ENCODE measurements around the gene VEGFD.
A peak's percentile ranks its signal among the peaks of the same experiment; 100 is the strongest.

VEGFD gene

GRCh38 chrX:15384304-15384703, at the start of gene VEGFD:
Gene VEGFD, minus strand, starts transcription at chrX:15384413. Its CDS starts 467 bp downstream, at chrX:15383946.
- no peak for DNase-seq

- no peak for DNase-seq
These were observed 46.4 kb upstream of the VEGFD start for GRCh38 chrX:15430584-15430983.

GRCh38 chrX:15430076-15430475, 45.9 kb upstream of the VEGFD start:
- no peak for DNase-seq

GRCh38 chrX:15425024-15425423, 40.8 kb upstream of the VEGFD start:
- DNase-seq = no peak

GRCh38 chrX:15418707-15419181, 34.5 kb upstream of the VEGFD start:
- no peak for DNase-seq

GRCh38 chrX:15418041-15418706, 34.0 kb upstream of the VEGFD start:
- no peak for DNase-seq

GRCh38 chrX:15416133-15416993, 32.1 kb upstream of the VEGFD start:
- DNase-seq = peak; percentile 14

GRCh38 chrX:15413101-15413500, 28.9 kb upstream of the VEGFD start:
- no peak for DNase-seq

- no peak for DNase-seq
These were observed 26.7 kb upstream of the VEGFD start for GRCh38 chrX:15410947-15411346.

- DNase-seq = no peak
These were observed 26.2 kb upstream of the VEGFD start for GRCh38 chrX:15410430-15410829.

- no peak for DNase-seq
These were observed 21.6 kb upstream of the VEGFD start for GRCh38 chrX:15405846-15406245.

- peak; percentile 70 for DNase-seq
These were observed 20.3 kb upstream of the VEGFD start for GRCh38 chrX:15404401-15405096.

- no peak for DNase-seq
These were observed 17.2 kb upstream of the VEGFD start for GRCh38 chrX:15401378-15401777.

- DNase-seq = no peak
These were observed 15.8 kb upstream of the VEGFD start for GRCh38 chrX:15399962-15400391.

GRCh38 chrX:15398874-15399273, 14.7 kb upstream of the VEGFD start:
- DNase-seq = no peak

GRCh38 chrX:15395789-15396188, 11.6 kb upstream of the VEGFD start:
- no peak for DNase-seq

- DNase-seq = no peak
These were observed 7.6 kb upstream of the VEGFD start for GRCh38 chrX:15391850-15392249.

- DNase-seq = peak; percentile 32
These were observed 1.4 kb downstream of the VEGFD start for GRCh38 chrX:15382813-15383212.

GRCh38 chrX:15376956-15377355, 7.3 kb downstream of the VEGFD start:
- no peak for DNase-seq

- no peak for DNase-seq
These were observed 10.2 kb downstream of the VEGFD start for GRCh38 chrX:15373976-15374375.

GRCh38 chrX:15366506-15367352, 17.5 kb downstream of the VEGFD start:
- peak; percentile 31 for DNase-seq

- DNase-seq = no peak
These were observed 24.5 kb downstream of the VEGFD start for GRCh38 chrX:15359701-15360100.

- DNase-seq = no peak
These were observed 25.7 kb downstream of the VEGFD start for GRCh38 chrX:15358533-15358932.
